ENCODE results near the gene XPNPEP1. TPM values are rescaled to one million over a fixed set of nuclear protein-coding genes. Genes with fewer than 3 reads are reported as not detected.

Gene XPNPEP1
- total RNA-seq, 1 experiment from 2014 or later, result 71.3 TPM

- H3K9ac ChIP-seq (ENCODE audit: extremely low read depth, insufficient read length, low read length), result no peak overlapping the region
- no peaks in the 10 kb centered on the region for H3K23me2 ChIP-seq (ENCODE audit: insufficient read length, low read depth, low read length, poor library complexity, severe bottlenecking)
- peak; percentile 14 for DNase-seq
- no peak overlapping the region for H3K27ac ChIP-seq (ENCODE audit: insufficient read length, low read depth, low read length)
- H3K27me3 Mint-ChIP-seq (ENCODE audit: low read depth), result no peaks in the 10 kb centered on the region
- no peak overlapping the region for H2BK15ac ChIP-seq (ENCODE audit: low read depth, low read length)
- H3K23ac ChIP-seq (ENCODE audit: insufficient read length, low read depth, low read length), result no peak overlapping the region
- no peak overlapping the region for H2AFZ ChIP-seq (ENCODE audit: low read length)
- no peak for TF ChIP-seq CTCF (conservative IDR thresholded peaks at IDR 0.05)
- no peak overlapping the region for H2BK20ac ChIP-seq (ENCODE audit: low read depth, low read length, poor library complexity, severe bottlenecking)
- H4K8ac ChIP-seq (replicated peaks; ENCODE audit: insufficient read length, low read depth, low read length), result no peak overlapping the region
- H3K56ac ChIP-seq (ENCODE audit: insufficient read length, low read depth, low read length), result no peak overlapping the region
- WGBS (ENCODE audit: extremely low coverage, insufficient read length, low lambda C conversion rate), result no CpG with 5 or more reads among the region's 2 CpGs
- H3K4me1 Mint-ChIP-seq, result peaks cover 21 to 23% of the 10 kb centered on the region in 2 experiments
- no peak overlapping the region for H3K4me2 ChIP-seq (ENCODE audit: insufficient read depth, insufficient read length, low read length)
- no peaks in the 10 kb centered on the region for H4K20me1 ChIP-seq (ENCODE audit: control insufficient read depth, insufficient read depth, insufficient read length)
- no peak overlapping the region for H3T11ph ChIP-seq (ENCODE audit: low read length)
- H3K4ac ChIP-seq (ENCODE audit: low read depth, low read length), result no peak overlapping the region
- H2BK12ac ChIP-seq (ENCODE audit: insufficient read length, low read depth, low read length), result no peak overlapping the region
- no peak overlapping the region for H3K4me3 Mint-ChIP-seq
- H3K36me3 Mint-ChIP-seq (ENCODE audit: insufficient read depth in 1 of 3, low read depth in 3 of 3), result peaks cover 20 to 65% (median 43%) of the 10 kb centered on the region in 3 experiments; a peak in 6 of 7 replicates
- no peaks in the 10 kb centered on the region for H3K79me2 ChIP-seq (ENCODE audit: insufficient read depth, low read length)
- H2AK5ac ChIP-seq (ENCODE audit: insufficient read length, low read length), result no peak overlapping the region
- no peaks in the 10 kb centered on the region for H3K4me1 ChIP-seq (ENCODE audit: insufficient read depth, low read length)
- H3K14ac ChIP-seq (ENCODE audit: insufficient read depth, low read length), result no peak overlapping the region
- no peak overlapping the region for H4K91ac ChIP-seq (ENCODE audit: insufficient read length, low read depth, low read length)
- H3K9me3 ChIP-seq (ENCODE audit: control insufficient read depth, low read depth, low read length), result no peaks in the 10 kb centered on the region
- no peak overlapping the region for H3K18ac ChIP-seq (ENCODE audit: insufficient read length, low read depth, low read length)
- no peaks in the 10 kb centered on the region for H3K27me3 ChIP-seq (ENCODE audit: insufficient read depth, low read length)
- H4K5ac ChIP-seq (ENCODE audit: insufficient read length, low read depth, low read length), result no peak overlapping the region
- no peak overlapping the region for H2BK5ac ChIP-seq (ENCODE audit: insufficient read length, low read length)
- no peaks in the 10 kb centered on the region for H3K79me1 ChIP-seq (ENCODE audit: insufficient read depth, low read depth, low read length, poor library complexity, severe bottlenecking)
- no peaks in the 10 kb centered on the region for H3K9me3 Mint-ChIP-seq
- H3K27ac Mint-ChIP-seq, result peak overlapping the region in 2 of 3 experiments; percentile 34 to 57; a peak in 3 of 7 replicates
- H2BK120ac ChIP-seq (ENCODE audit: low read depth, low read length, poor library complexity, severe bottlenecking), result no peak overlapping the region
Measured at GRCh38 chr10:109886781-109887140, 36.5 kb downstream of the XPNPEP1 start.

Measured in H9 (cell line).